GM18519 (cell line): ENCODE data around the gene FMN1.

Experiments
- ATAC-seq: cut with Tn5 transposase; IDR thresholded peaks from one replicate; pipeline ENCODE4 v1.9.1; 2021; ENCODE audit warnings: mild to moderate bottlenecking, moderate library complexity; ENCODE audit not compliant: unreplicated experiment, low FRiP score

The FMN1 gene

GRCh38 chr15:32750979-32751378 is 443.5 kb downstream of the FMN1 start:
- ATAC-seq, result no peak

DNA sequence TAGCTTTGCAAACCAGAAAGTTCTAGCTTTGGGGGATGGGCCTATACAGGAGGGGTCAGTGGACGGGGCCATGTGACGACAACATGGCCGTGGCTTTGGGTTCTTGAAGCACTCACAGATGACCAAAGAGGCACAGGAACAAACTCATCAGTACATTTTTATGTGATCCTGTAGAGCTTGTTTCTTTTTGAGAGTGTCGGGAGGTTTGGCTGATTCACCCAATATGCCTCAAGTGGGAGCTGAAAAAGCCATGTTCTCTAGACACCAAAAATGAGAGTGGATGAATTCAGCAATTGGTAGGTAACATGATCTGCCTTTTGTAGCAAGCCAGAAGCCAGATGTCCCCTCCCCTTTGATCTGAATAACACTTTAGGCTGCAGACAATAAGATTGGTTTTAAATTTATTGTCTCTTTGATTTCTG is 446.6 kb downstream of the FMN1 start:
- no peak for ATAC-seq

DNA sequence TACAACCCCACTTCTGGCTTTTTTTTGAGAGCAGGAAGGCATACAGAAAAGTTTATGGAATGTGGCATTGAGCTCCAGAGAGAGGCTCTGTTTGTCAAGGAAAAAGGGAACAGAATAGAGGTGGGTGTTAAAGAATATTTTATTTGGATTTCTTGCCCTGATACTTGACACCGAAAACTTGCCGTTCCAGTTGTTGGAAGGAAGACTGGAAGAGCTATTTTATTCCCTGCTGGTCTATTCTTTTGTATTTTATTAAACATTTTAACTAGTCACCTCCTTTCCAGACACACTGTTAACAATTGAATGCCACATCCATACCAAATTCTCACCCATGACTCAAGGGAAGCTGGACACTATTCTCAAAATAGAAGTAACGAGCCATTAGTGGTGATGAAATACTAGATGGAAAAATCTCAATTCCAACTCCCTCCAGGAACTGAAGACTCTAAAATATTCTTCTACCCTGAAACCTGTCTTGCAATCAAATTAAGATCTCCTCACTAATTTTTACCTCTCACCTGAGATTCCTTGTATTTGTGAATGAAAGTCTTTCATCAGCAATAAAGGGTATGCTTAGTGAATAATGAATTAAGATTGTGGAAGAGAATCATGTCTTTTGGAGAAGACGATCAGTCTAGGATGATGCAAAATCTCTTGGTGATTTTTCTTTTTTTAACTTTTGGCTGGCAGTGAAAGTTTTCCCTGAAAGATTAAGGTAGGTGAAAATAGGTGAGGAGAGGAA is 448.2 kb downstream of the FMN1 start:
- no peak for ATAC-seq

DNA sequence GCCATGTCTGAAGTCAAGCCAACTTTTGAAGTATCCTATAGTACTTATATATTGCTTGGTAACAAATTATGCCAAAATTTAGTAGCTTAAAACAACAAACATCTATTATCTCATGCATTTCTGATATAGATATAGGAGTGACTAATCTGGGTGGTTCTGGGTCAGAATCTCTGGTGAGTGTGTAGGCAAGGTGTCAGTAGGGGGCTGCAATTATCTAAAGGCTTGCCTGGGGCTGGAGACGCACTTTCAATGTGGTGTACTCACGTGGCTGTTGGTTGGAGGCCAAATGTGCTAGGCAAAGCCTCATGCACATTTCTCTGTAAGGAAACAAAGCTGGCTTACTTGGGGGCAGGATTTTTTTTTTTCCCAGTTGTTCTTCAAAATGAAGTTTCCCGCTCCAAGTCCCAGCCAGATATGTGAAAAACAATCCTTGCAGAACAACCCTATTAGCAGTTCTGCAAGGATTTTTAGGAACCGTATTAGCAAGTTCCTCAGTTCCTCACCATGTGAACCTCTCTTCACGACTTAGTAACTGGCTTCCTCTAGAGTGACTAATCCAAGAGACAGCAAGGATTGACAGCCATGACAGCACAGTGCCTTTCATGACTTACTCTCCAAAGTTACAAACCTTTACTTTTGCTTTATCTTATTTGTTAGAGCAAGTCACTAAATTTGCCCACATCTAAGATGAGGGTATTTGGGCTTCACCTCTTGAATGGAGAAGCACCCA is 450.9 kb downstream of the FMN1 start:
- no peak for ATAC-seq

GRCh38 chr15:32739522-32740063 is 454.9 kb downstream of the FMN1 start:
- no peak for ATAC-seq

GRCh38 chr15:32738666-32739065 is 455.8 kb downstream of the FMN1 start:
- no peak for ATAC-seq

GRCh38 chr15:32737304-32737703 is 457.2 kb downstream of the FMN1 start:
- ATAC-seq, result no peak

GRCh38 chr15:32736701-32737061 is 457.8 kb downstream of the FMN1 start:
- no peak for ATAC-seq

- ATAC-seq, result no peak
Observed at GRCh38 chr15:32735989-32736700, 458.4 kb downstream of the FMN1 start.

GRCh38 chr15:32733281-32733680 is 461.2 kb downstream of the FMN1 start:
- no peak for ATAC-seq

- no peak for ATAC-seq
Observed at GRCh38 chr15:32732574-32733157, 461.8 kb downstream of the FMN1 start.

GRCh38 chr15:32730677-32731654 is 463.5 kb downstream of the FMN1 start:
- no peak for ATAC-seq

DNA sequence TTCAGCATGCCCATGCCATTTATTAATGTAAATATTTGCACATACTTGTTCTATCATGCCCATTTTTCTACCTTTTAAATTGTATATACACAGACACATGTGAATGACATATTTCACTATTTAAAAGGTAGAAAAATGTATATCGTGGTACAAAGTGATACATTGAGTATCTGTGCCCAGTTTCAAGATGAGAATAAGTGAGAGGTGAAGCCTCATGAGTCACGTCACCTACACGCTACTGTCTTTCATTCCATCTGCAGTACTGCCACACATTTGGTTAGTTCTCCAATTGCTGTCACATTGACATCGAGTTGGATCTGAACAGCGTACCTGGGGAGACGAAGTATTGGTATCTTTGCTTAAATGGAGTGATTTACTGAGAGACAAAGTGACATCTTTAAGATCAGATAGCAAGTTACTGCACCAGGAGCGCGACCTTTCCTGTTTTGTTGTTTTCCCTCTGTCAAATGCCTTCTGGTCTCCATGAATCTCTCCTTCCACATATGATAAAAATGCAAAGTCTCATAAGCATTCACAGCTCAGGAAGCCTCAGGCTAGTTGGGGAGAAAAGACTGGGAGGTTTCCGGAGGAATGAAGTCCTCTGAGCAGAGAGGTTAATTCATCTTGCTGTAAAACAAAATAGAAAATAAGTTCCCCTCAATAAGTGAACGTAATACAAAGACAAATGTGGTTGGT is 464.7 kb downstream of the FMN1 start:
- ATAC-seq, result no peak

- peak; percentile 84 for ATAC-seq
Observed at GRCh38 chr15:32723171-32723948, 471.2 kb downstream of the FMN1 start.

- ATAC-seq, result no peak
Observed at GRCh38 chr15:32722136-32722535, 472.4 kb downstream of the FMN1 start.

DNA sequence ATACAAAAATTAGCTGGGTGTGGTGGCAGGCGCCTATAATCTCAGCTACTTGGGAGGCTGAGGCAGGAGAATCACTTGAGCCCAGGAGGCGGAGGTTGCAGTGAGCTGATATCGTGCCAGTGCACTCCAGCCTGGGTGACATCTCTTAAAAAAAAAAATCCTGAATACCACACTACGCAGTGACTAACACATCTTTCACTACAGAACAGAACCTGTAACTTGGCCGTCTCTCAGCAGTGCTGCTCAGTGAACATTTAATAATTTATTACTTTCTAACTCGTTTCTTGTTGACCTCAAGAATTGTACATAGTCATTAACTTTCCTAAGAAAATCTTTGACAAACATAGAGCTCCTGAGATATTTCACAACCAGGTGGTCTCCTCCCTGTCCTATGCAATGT is 472.9 kb downstream of the FMN1 start:
- no peak for ATAC-seq

DNA sequence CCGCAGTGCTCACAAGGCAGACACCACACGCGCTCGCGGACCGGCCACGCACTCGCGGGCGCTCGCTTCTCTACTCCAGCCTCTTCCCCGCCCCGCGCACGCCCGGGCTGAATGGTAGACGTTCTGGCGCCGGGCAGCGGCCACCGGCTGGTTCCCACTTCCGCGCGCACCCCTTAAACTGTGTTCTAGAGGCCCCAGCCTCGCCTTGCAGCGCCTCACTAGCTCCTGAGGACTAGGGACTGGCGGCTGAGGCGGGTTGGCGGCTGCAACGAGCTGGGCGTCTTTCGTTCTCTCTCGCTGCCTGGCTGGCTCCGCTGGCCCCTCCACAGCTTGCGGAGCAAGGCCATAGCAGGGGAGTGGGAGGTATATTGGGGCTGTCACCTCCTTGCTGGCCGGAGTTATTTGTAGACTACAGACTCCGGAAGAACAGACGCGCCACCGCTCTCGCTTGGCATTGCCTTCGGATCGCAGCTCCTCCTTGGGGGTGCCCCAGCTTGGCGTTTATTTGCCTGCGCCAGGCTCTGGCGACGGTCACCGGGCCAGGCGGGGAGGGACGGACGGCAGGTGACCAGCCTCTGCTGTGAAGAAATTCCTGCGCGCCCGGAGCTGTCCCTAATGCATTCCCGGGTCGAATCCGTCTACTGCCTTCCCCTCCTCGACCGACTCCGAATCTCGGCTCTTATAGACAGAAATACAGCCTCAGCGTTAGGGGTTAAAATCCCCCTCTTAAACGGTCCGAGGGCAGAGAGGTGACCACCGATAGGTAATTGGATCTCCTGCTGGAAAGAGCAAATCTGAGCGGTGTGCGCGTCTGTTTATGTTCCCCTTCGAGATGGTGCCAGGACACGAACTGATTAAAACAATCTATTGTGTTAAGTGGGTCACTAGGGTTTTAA is 475.4 kb downstream of the FMN1 start:
- no peak for ATAC-seq
